ENCODE results near the gene CTSS. TPM values are rescaled to one million over a fixed set of nuclear protein-coding genes. Genes with fewer than 3 reads are reported as not detected.

Gene CTSS
- total RNA-seq, 1 experiment from 2014 or later, result 0.57 TPM

- Histone ChIP-seq H3K9me3 (ENCODE audit: control insufficient read depth in 1 of 2, insufficient read depth in 1 of 2, low read depth in 1 of 2, low read length in 2 of 2) (no peaks in the 10 kb centered on the region), H3K4me3 (replicated peaks in 1 of 2; ENCODE audit: low read depth in 1 of 2, low read length in 2 of 2) (no peak overlapping the region), H3K36me3 (ENCODE audit: control insufficient read depth in 1 of 2, insufficient read depth in 2 of 2, low read length in 2 of 2) (no peaks in the 10 kb centered on the region; a peak in 1 of 4 replicates), H3K79me2 (ENCODE audit: insufficient read depth, low read length) (no peaks in the 10 kb centered on the region), H3K9ac (ENCODE audit: low read length) (no peak overlapping the region), H2AFZ (ENCODE audit: low read depth, low read length, poor library complexity, severe bottlenecking) (no peak overlapping the region), H3K9me2 (ENCODE audit: insufficient read depth) (no peaks in the 10 kb centered on the region), H3K4me2 (ENCODE audit: low read length) (no peak overlapping the region), H3K4me1 (ENCODE audit: control insufficient read depth in 1 of 2, insufficient read depth in 2 of 2, low read length in 2 of 2) (no peaks in the 10 kb centered on the region), H3K27me3 (ENCODE audit: insufficient read depth, low read length) (no peaks in the 10 kb centered on the region), H4K20me1 (ENCODE audit: insufficient read depth) (no peaks in the 10 kb centered on the region), H3K27ac (ENCODE audit: low read depth, low read length) (no peak overlapping the region)
- ATAC-seq, result no peak
- intact Hi-C loops (cut with micrococcal nuclease), result no loop called here
- no peak for DNase-seq (ENCODE audit: low read depth, low spot score)
- BruUV-seq (replicated peaks), result no TSS peak
- no peak for TF ChIP-seq EZH2 (IDR thresholded peaks at IDR 0.05)
- no peak for TF ChIP-seq FOSL1 (IDR thresholded peaks at IDR 0.05; ENCODE audit: low read depth)
- no peak for TF ChIP-seq ZNF274 (IDR thresholded peaks at IDR 0.05; ENCODE audit: low read depth, low read length)
- TF ChIP-seq ATF3 (IDR thresholded peaks at IDR 0.05), result no peak
- TF ChIP-seq POLR2A (IDR thresholded peaks at IDR 0.05; ENCODE audit: borderline replicate concordance, extremely low read depth, insufficient read depth, insufficient read length), result no peak
- TF ChIP-seq, protein P1, sequence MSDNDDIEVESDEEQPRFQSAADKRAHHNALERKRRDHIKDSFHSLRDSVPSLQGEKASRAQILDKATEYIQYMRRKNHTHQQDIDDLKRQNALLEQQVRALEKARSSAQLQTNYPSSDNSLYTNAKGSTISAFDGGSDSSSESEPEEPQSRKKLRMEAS (IDR thresholded peaks at IDR 0.05), result no peak
- TF ChIP-seq, protein P2, sequence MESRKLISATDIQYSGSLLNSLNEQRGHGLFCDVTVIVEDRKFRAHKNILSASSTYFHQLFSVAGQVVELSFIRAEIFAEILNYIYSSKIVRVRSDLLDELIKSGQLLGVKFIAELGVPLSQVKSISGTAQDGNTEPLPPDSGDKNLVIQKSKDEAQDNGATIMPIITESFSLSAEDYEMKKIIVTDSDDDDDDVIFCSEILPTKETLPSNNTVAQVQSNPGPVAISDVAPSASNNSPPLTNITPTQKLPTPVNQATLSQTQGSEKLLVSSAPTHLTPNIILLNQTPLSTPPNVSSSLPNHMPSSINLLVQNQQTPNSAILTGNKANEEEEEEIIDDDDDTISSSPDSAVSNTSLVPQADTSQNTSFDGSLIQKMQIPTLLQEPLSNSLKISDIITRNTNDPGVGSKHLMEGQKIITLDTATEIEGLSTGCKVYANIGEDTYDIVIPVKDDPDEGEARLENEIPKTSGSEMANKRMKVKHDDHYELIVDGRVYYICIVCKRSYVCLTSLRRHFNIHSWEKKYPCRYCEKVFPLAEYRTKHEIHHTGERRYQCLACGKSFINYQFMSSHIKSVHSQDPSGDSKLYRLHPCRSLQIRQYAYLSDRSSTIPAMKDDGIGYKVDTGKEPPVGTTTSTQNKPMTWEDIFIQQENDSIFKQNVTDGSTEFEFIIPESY (IDR thresholded peaks at IDR 0.05; ENCODE audit: extremely low read depth, insufficient replicate concordance, low read length), result no peak
- no peak for TF ChIP-seq ZFX (IDR thresholded peaks at IDR 0.05)
- TF ChIP-seq REST (IDR thresholded peaks at IDR 0.05; ENCODE audit: low read depth), result no peak
- TF ChIP-seq, protein P3, sequence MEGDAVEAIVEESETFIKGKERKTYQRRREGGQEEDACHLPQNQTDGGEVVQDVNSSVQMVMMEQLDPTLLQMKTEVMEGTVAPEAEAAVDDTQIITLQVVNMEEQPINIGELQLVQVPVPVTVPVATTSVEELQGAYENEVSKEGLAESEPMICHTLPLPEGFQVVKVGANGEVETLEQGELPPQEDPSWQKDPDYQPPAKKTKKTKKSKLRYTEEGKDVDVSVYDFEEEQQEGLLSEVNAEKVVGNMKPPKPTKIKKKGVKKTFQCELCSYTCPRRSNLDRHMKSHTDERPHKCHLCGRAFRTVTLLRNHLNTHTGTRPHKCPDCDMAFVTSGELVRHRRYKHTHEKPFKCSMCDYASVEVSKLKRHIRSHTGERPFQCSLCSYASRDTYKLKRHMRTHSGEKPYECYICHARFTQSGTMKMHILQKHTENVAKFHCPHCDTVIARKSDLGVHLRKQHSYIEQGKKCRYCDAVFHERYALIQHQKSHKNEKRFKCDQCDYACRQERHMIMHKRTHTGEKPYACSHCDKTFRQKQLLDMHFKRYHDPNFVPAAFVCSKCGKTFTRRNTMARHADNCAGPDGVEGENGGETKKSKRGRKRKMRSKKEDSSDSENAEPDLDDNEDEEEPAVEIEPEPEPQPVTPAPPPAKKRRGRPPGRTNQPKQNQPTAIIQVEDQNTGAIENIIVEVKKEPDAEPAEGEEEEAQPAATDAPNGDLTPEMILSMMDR (IDR thresholded peaks at IDR 0.05 in 2 of 3, conservative IDR thresholded peaks at IDR 0.05 in 1 of 3; ENCODE audit: borderline replicate concordance in 1 of 3, insufficient read depth in 1 of 3, low read depth in 2 of 3, low read length in 2 of 3), result no peak
- ChIA-PET CTCF (no interaction called here), RAD21 (ENCODE audit: low non-redundant PET in 1 of 2, low total read pairs in 2 of 2, uncharacterized antibody in 2 of 2, unreplicated experiment in 2 of 2) (no interaction called here), POLR2A (no interaction called here)
These were observed 40.3 kb upstream of the CTSS start for GRCh38 chr1:150805899-150806298.
